Peyer's patch (tissue), 4 donors: ENCODE results near the gene GLIS1.

Experiments used
- CTCF ChIP-seq, 6 experiments: fragments of 450-650 bp in 4 of 6; fragments of 200-600 bp in 2 of 6; sonication (generic) in 1 of 6; IDR thresholded peaks; one replicate each; pipeline ENCODE4 v1.5.1; 2017 to 2019; ENCODE audit warnings: antibody characterized with exemption in 6 of 6, mild to moderate bottlenecking in 3 of 6, moderate library complexity in 1 of 6
- POLR2A ChIP-seq, 2 donors: fragments of 450-650 bp; IDR thresholded peaks; one replicate each; pipeline ENCODE4 v1.5.1; 2017; ENCODE audit warnings: antibody characterized with exemption in 2 of 2, mild to moderate bottlenecking in 2 of 2, moderate library complexity in 2 of 2

GRCh38 chr1:53655931-53656746 is 82.8 kb downstream of the GLIS1 start:
- TF ChIP-seq CTCF (IDR thresholded peaks at IDR 0.05) (no peak), POLR2A (IDR thresholded peaks at IDR 0.05) (no peak)
